ENCODE measurements around the gene MYH6.

MYH6 gene

GRCh38 chr14:23353433-23353780 is 54.7 kb downstream of the MYH6 start:
- no peak for DNase-seq

- DNase-seq = peak; percentile 69
These were observed 55.3 kb downstream of the MYH6 start, which contains the start of gene SLC22A17 for GRCh38 chr14:23352506-23353432. Gene SLC22A17 (minus strand): TSS chr14:23352887.

GRCh38 chr14:23351681-23352505 is 56.2 kb downstream of the MYH6 start:
- DNase-seq = no peak

GRCh38 chr14:23349156-23349845 is 58.8 kb downstream of the MYH6 start:
- DNase-seq = no peak

- DNase-seq = no peak
These were observed 59.8 kb downstream of the MYH6 start for GRCh38 chr14:23348297-23348655.

- DNase-seq = no peak
These were observed 60.4 kb downstream of the MYH6 start for GRCh38 chr14:23347406-23348296.

- no peak for DNase-seq
These were observed 61.2 kb downstream of the MYH6 start for GRCh38 chr14:23346693-23347405.

GRCh38 chr14:23345987-23346692 is 61.9 kb downstream of the MYH6 start:
- no peak for DNase-seq

GRCh38 chr14:23344481-23344880 is 63.6 kb downstream of the MYH6 start:
- no peak for DNase-seq

GRCh38 chr14:23339506-23340268 is 68.4 kb downstream of the MYH6 start:
- no peak for DNase-seq

- no peak for DNase-seq
These were observed 72.5 kb downstream of the MYH6 start for GRCh38 chr14:23335623-23336022.
